SK-N-SH treated with all-trans-retinoic acid at 6 μM for 48 hours (cell line): ENCODE results near the gene SLC16A12.

Experiments used
- ATAC-seq: fragments of 200-7000 bp; cut with Tn5 transposase; 3 replicates; pipeline ENCODE4 v1.9.1; 2020; ENCODE audit warnings: mild to moderate bottlenecking, moderate library complexity
- ARNTL ChIP-seq: fragments of 450-650 bp; formaldehyde crosslinking; IDR thresholded peaks from 2 replicates; pipeline ENCODE4 v1.5.0; 2020; ENCODE audit warnings: low read depth, mild to moderate bottlenecking, moderate library complexity, borderline replicate concordance
- BACH2 ChIP-seq: fragments of 250-450 bp; sonication (Bioruptor Pico); IDR thresholded peaks from 2 replicates; pipeline ENCODE4 v1.9.0; 2021; ENCODE audit warnings: mild to moderate bottlenecking, borderline replicate concordance
- CREB5 ChIP-seq: fragments of 250-450 bp; sonication (Bioruptor Pico); IDR thresholded peaks from 2 replicates; pipeline ENCODE4 v1.5.1; 2020; ENCODE audit warnings: low read depth, mild to moderate bottlenecking, moderate library complexity
- CSDC2 ChIP-seq: fragments of 250-450 bp; sonication (Bioruptor Pico); IDR thresholded peaks from 2 replicates; pipeline ENCODE4 v1.5.0; 2020; ENCODE audit warnings: mild to moderate bottlenecking, moderate library complexity
- CSRNP3 ChIP-seq: fragments of 250-450 bp; sonication (Bioruptor Pico); IDR thresholded peaks from 2 replicates; pipeline ENCODE4 v1.5.1; 2021; ENCODE audit warnings: mild to moderate bottlenecking, moderate library complexity
- ESRRG ChIP-seq: fragments of 250-450 bp; sonication (Bioruptor Pico); IDR thresholded peaks from 2 replicates; pipeline ENCODE4 v1.6.1; 2021; ENCODE audit warnings: mild to moderate bottlenecking
- GLIS3 ChIP-seq: fragments of 250-450 bp; sonication (Bioruptor Pico); IDR thresholded peaks from 2 replicates; pipeline ENCODE4 v1.5.0; 2020; ENCODE audit warnings: mild to moderate bottlenecking, moderate library complexity
- ISL1 ChIP-seq: fragments of 250-450 bp; sonication (Bioruptor Pico); IDR thresholded peaks from 2 replicates; pipeline ENCODE4 v2.1.2; 2022; ENCODE audit warnings: mild to moderate bottlenecking, moderate library complexity
- OSR1 ChIP-seq: fragments of 250-450 bp; sonication (Bioruptor Pico); IDR thresholded peaks from 2 replicates; pipeline ENCODE4 v1.8.0; 2022; ENCODE audit warnings: moderate library complexity, mild to moderate bottlenecking, inconsistent platforms
- POU6F1 ChIP-seq: fragments of 250-450 bp; sonication (Bioruptor Pico); IDR thresholded peaks from 2 replicates; pipeline ENCODE4 v1.8.0; 2021; ENCODE audit warnings: low read depth, mild to moderate bottlenecking, moderate library complexity, borderline replicate concordance
- PPARA ChIP-seq: fragments of 250-450 bp; sonication (Bioruptor Pico); IDR thresholded peaks from 2 replicates; pipeline ENCODE4 v1.5.0; 2020; ENCODE audit warnings: mild to moderate bottlenecking, borderline replicate concordance
- SNAI2 ChIP-seq: fragments of 250-450 bp; sonication (Bioruptor Pico); IDR thresholded peaks from 2 replicates; pipeline ENCODE4 v1.5.0; 2020; ENCODE audit warnings: mild to moderate bottlenecking, moderate library complexity
- TCF4 ChIP-seq: fragments of 250-450 bp; sonication (Bioruptor Pico); IDR thresholded peaks from 2 replicates; pipeline ENCODE4 v1.8.0; 2021; ENCODE audit warnings: mild to moderate bottlenecking, moderate library complexity, borderline replicate concordance
- TOX ChIP-seq: fragments of 250-450 bp; sonication (Bioruptor Pico); IDR thresholded peaks from 2 replicates; pipeline ENCODE4 v1.8.0; 2021; ENCODE audit warnings: mild to moderate bottlenecking, moderate library complexity, borderline replicate concordance
- ZC3H10 ChIP-seq: fragments of 250-450 bp; sonication (Bioruptor Pico); IDR thresholded peaks from 2 replicates; pipeline ENCODE4 v1.5.1; 2021; ENCODE audit warnings: mild to moderate bottlenecking, moderate library complexity
- ZFP3 ChIP-seq: fragments of 250-450 bp; sonication (Bioruptor Pico); IDR thresholded peaks from 2 replicates; pipeline ENCODE4 v1.5.0; 2020; ENCODE audit warnings: mild to moderate bottlenecking, moderate library complexity
- ZFP30 ChIP-seq: fragments of 450-650 bp; formaldehyde crosslinking; IDR thresholded peaks from 2 replicates; pipeline ENCODE4 v1.5.0; 2022; ENCODE audit warnings: mild to moderate bottlenecking, moderate library complexity
- ZNF565 ChIP-seq: fragments of 450-650 bp; formaldehyde crosslinking; conservative IDR thresholded peaks from 2 replicates; pipeline ENCODE4 v1.5.0; 2020; ENCODE audit warnings: low read depth, mild to moderate bottlenecking, moderate library complexity
- ZNF70 ChIP-seq: fragments of 450-650 bp; formaldehyde crosslinking; IDR thresholded peaks from 2 replicates; pipeline ENCODE4 v1.5.0; 2020; ENCODE audit warnings: mild to moderate bottlenecking, moderate library complexity
- ZNF8 ChIP-seq: fragments of 450-650 bp; formaldehyde crosslinking; IDR thresholded peaks from 2 replicates; pipeline ENCODE4 v1.5.0; 2020; ENCODE audit warnings: mild to moderate bottlenecking, moderate library complexity
- TF ChIP-seq, protein P1 (sequence below): fragments of 250-450 bp; sonication (Bioruptor Pico); IDR thresholded peaks from 2 replicates; pipeline ENCODE4 v1.8.0; 2020; ENCODE audit warnings: mild to moderate bottlenecking, moderate library complexity, borderline replicate concordance
- TF ChIP-seq, protein P2 (sequence below): fragments of 250-450 bp; sonication (Bioruptor Pico); IDR thresholded peaks from 2 replicates; pipeline ENCODE4 v1.5.0; 2020; ENCODE audit warnings: mild to moderate bottlenecking, moderate library complexity

The SLC16A12 gene

DNA sequence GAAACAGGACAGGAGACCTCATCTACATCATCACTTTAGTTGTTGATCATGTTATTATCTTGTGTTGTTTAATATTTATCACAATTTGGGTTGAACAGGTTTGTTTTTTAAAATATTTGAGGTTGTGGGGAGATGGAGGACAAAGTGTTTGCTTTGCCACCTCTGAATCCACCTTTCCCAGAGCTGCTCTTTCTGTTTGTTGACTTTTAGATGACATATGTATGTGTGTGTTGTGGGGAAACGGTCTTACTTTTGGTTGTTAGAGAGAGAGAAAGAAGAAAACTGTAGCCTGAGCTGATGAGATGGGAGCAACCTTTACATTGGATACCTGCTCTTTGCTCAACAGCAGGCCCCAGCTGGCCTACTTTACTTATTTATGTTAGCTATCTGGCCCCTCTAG, 19.0 kb upstream of the SLC16A12 start:
- TF ChIP-seq, protein P1, sequence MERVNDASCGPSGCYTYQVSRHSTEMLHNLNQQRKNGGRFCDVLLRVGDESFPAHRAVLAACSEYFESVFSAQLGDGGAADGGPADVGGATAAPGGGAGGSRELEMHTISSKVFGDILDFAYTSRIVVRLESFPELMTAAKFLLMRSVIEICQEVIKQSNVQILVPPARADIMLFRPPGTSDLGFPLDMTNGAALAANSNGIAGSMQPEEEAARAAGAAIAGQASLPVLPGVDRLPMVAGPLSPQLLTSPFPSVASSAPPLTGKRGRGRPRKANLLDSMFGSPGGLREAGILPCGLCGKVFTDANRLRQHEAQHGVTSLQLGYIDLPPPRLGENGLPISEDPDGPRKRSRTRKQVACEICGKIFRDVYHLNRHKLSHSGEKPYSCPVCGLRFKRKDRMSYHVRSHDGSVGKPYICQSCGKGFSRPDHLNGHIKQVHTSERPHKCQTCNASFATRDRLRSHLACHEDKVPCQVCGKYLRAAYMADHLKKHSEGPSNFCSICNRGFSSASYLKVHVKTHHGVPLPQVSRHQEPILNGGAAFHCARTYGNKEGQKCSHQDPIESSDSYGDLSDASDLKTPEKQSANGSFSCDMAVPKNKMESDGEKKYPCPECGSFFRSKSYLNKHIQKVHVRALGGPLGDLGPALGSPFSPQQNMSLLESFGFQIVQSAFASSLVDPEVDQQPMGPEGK (CRISPR knock-in tag) = no peak
- TF ChIP-seq GLIS3 (CRISPR knock-in tag) (no peak), ZFP30 (no peak), ZC3H10 (CRISPR knock-in tag) (no peak), ZNF565 (CRISPR knock-in tag) (no peak), BACH2 (CRISPR knock-in tag) (no peak), ARNTL (no peak), POU6F1 (CRISPR knock-in tag) (no peak), ISL1 (CRISPR knock-in tag) (no peak), SNAI2 (CRISPR knock-in tag) (no peak), ZNF8 (CRISPR knock-in tag) (no peak), CSRNP3 (CRISPR knock-in tag) (no peak), TOX (CRISPR knock-in tag) (no peak), TCF4 (CRISPR knock-in tag) (no peak), CREB5 (CRISPR knock-in tag) (no peak), CSDC2 (CRISPR knock-in tag) (no peak), OSR1 (CRISPR knock-in tag) (no peak), ZNF70 (CRISPR knock-in tag) (no peak)
- TF ChIP-seq, protein P2, sequence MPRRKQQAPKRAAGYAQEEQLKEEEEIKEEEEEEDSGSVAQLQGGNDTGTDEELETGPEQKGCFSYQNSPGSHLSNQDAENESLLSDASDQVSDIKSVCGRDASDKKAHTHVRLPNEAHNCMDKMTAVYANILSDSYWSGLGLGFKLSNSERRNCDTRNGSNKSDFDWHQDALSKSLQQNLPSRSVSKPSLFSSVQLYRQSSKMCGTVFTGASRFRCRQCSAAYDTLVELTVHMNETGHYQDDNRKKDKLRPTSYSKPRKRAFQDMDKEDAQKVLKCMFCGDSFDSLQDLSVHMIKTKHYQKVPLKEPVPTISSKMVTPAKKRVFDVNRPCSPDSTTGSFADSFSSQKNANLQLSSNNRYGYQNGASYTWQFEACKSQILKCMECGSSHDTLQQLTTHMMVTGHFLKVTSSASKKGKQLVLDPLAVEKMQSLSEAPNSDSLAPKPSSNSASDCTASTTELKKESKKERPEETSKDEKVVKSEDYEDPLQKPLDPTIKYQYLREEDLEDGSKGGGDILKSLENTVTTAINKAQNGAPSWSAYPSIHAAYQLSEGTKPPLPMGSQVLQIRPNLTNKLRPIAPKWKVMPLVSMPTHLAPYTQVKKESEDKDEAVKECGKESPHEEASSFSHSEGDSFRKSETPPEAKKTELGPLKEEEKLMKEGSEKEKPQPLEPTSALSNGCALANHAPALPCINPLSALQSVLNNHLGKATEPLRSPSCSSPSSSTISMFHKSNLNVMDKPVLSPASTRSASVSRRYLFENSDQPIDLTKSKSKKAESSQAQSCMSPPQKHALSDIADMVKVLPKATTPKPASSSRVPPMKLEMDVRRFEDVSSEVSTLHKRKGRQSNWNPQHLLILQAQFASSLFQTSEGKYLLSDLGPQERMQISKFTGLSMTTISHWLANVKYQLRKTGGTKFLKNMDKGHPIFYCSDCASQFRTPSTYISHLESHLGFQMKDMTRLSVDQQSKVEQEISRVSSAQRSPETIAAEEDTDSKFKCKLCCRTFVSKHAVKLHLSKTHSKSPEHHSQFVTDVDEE = no peak
- ATAC-seq = no peak

GRCh38 chr10:89553064-89553734, 17.8 kb upstream of the SLC16A12 start:
- peak; percentile 68 for ATAC-seq
- peak; percentile 64; the same call in 1 of the 2 replicates for TF ChIP-seq TOX (CRISPR knock-in tag)
- TF ChIP-seq ZFP3 (CRISPR knock-in tag) = no peak
- TF ChIP-seq POU6F1 (CRISPR knock-in tag) = no peak
- TF ChIP-seq, protein P2 = no peak
- no peak for TF ChIP-seq ESRRG (CRISPR knock-in tag)
- TF ChIP-seq CREB5 (CRISPR knock-in tag) = peak; percentile 49; the same call in 1 of the 2 replicates
- peak; percentile 87 for TF ChIP-seq ISL1 (CRISPR knock-in tag)
- no peak for TF ChIP-seq PPARA (CRISPR knock-in tag)
- TF ChIP-seq CSRNP3 (CRISPR knock-in tag) = no peak
- no peak for TF ChIP-seq BACH2 (CRISPR knock-in tag)
- no peak for TF ChIP-seq ARNTL
